HEK293 (cell line): ENCODE measurements around the gene EPN1.

Source experiments
- TRIM28 ChIP-seq: IDR thresholded peaks from 2 replicates; pipeline ENCODE4 v1.6.1; 2011; ENCODE audit warnings: low read length, control low read depth, borderline replicate concordance
- ZNF24 ChIP-seq: fragments of 450-650 bp; formaldehyde crosslinking; IDR thresholded peaks from 2 replicates; pipeline ENCODE4 v1.5.1; 2016; ENCODE audit warnings: missing biosample characterization, missing genetic modification characterization
- ZNF610 ChIP-seq: fragments of 450-650 bp; formaldehyde crosslinking; IDR thresholded peaks from 2 replicates; pipeline ENCODE4 v1.5.1; 2016; ENCODE audit warnings: missing biosample characterization, missing genetic modification characterization, borderline replicate concordance
- ZNF701 ChIP-seq: fragments of 450-650 bp; formaldehyde crosslinking; IDR thresholded peaks from 2 replicates; pipeline ENCODE4 v1.5.1; 2016; ENCODE audit warnings: missing biosample characterization, missing genetic modification characterization
- TF ChIP-seq, protein P1 (sequence below): fragments of 450-650 bp; formaldehyde crosslinking; IDR thresholded peaks from 2 replicates; pipeline ENCODE4 v1.5.1; 2016; ENCODE audit warnings: missing biosample characterization, missing genetic modification characterization

DNA sequence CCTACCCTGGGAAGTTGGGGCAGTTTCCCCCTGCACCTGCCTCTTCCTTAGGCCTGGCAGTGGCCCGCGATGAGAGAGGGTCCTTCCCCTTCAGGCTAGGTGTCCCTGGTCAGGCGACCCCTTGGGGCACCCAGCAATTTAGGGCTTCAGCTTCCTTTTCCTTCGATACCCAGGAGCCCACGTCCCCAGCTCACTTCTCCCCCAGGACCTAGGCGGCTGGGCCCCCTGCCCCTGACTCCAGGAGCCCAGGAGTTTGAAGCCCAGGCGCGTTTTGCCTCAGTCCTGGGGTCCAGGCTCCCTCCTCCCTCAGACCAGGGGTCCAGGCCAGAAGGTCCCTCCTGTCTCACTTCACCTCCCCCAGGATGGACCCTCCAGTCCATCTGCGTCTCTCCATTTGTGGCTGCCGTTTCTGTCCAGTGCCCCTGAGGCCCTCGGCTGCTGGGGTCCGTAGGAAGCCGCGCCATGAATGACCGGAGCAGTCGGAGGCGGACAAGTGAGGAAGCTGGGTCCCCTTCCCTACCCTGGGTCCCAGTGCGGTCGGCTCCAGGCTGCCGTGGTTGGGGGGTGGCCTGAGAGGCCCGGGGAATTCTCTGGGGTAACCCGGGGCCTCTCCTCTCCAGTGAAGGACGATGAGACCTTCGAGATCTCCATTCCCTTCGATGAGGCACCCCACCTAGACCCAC lies 26.3 kb upstream of the EPN1 start:
- TF ChIP-seq, protein P1, sequence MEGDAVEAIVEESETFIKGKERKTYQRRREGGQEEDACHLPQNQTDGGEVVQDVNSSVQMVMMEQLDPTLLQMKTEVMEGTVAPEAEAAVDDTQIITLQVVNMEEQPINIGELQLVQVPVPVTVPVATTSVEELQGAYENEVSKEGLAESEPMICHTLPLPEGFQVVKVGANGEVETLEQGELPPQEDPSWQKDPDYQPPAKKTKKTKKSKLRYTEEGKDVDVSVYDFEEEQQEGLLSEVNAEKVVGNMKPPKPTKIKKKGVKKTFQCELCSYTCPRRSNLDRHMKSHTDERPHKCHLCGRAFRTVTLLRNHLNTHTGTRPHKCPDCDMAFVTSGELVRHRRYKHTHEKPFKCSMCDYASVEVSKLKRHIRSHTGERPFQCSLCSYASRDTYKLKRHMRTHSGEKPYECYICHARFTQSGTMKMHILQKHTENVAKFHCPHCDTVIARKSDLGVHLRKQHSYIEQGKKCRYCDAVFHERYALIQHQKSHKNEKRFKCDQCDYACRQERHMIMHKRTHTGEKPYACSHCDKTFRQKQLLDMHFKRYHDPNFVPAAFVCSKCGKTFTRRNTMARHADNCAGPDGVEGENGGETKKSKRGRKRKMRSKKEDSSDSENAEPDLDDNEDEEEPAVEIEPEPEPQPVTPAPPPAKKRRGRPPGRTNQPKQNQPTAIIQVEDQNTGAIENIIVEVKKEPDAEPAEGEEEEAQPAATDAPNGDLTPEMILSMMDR (tag by site-specific recombination) = no peak
- TF ChIP-seq ZNF701 (tag by site-specific recombination) (no peak), ZNF24 (no peak), ZNF610 (tag by site-specific recombination) (no peak), TRIM28 (no peak)
